ENCODE measurements around the gene OPN1MW. TPM values are rescaled to one million over a fixed set of nuclear protein-coding genes. Genes with fewer than 3 reads are reported as not detected.
"Not testable (repeated sequence)": the region's sequence is repeated elsewhere in the genome, so short reads cannot be mapped to it uniquely, and the experiment has no call there.

The OPN1MW gene
- total and polyA plus RNA-seq, 7 experiments from 2014 or later: not detected

DNA sequence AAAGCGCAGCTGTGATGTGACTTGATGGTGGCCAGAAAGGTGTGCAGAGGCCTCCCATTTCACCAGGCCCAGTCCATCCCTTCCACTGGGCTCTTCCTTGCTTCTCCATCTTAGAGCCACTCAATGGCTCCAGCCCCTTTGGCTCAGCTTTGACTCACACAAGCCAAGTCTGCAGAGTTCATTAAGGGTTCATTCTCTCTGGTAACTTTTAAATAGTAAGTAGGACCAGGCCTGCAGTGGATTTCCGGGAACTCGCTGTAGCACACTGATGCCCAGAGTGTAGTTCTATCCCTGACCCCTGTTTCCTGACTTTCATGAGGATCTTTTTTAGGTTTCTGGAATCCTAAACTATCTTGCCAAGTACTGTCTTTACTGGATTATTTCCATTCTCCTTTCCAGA lies 49.0 kb downstream of the OPN1MW start:
- H3K27ac Mint-ChIP-seq; H3K36me3 ChIP-seq (ENCODE audit: control insufficient read depth in 2 of 3, insufficient read depth in 3 of 3, low read length in 3 of 3); H3K9me3 Mint-ChIP-seq; H3K27ac ChIP-seq (ENCODE audit: low read depth, low read length); intact Hi-C loops (cut with micrococcal nuclease); POLR2A ChIA-PET; ATAC-seq; H3K4me1 Mint-ChIP-seq; H3K4me3 ChIP-seq (ENCODE audit: low read length); H3K4me1 ChIP-seq (ENCODE audit: control insufficient read depth in 2 of 2, insufficient read depth in 2 of 2, low read length in 2 of 2); CTCF ChIA-PET; H3K9me3 ChIP-seq (ENCODE audit: control insufficient read depth in 2 of 3, low read length in 3 of 3); H3K27me3 Mint-ChIP-seq; DNase-seq; H3K4me3 Mint-ChIP-seq; H3K36me3 Mint-ChIP-seq; H3K27me3 ChIP-seq (ENCODE audit: control insufficient read depth in 2 of 2, insufficient read depth in 2 of 2, low read length in 2 of 2): not testable (repeated sequence)

DNA sequence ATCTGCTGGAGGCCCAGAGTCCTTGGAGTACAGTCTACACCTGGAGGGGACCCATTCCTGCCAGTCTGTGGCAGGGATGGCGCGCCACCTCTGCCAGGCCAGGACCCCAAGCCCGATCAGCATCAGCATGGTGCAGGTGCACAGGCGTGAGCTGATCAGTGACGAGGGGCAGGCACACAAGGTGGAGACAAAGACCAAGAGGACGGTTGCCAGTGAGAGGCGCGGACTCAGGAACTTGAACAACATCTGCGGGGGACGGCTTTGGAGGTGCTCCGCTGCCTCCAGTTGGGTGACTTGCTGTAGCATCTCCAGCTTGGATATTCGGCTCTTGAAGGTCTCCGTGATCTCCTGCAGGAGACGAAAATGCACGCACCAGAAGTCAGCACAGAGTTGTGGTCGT lies 51.2 kb downstream of the OPN1MW start:
- DNase-seq; H3K27me3 Mint-ChIP-seq; H3K36me3 Mint-ChIP-seq; ATAC-seq; H3K4me1 ChIP-seq (ENCODE audit: control insufficient read depth in 2 of 2, insufficient read depth in 2 of 2, low read length in 2 of 2); H3K4me3 Mint-ChIP-seq; H3K27ac ChIP-seq (ENCODE audit: low read depth, low read length); H3K4me1 Mint-ChIP-seq; H3K9me3 ChIP-seq (ENCODE audit: control insufficient read depth in 2 of 3, low read length in 3 of 3); POLR2A ChIA-PET; H3K4me3 ChIP-seq (ENCODE audit: low read length); H3K27ac Mint-ChIP-seq; H3K27me3 ChIP-seq (ENCODE audit: control insufficient read depth in 2 of 2, insufficient read depth in 2 of 2, low read length in 2 of 2); H3K36me3 ChIP-seq (ENCODE audit: control insufficient read depth in 2 of 3, insufficient read depth in 3 of 3, low read length in 3 of 3); intact Hi-C loops (cut with micrococcal nuclease); CTCF ChIA-PET; H3K9me3 Mint-ChIP-seq: not testable (repeated sequence)

DNA sequence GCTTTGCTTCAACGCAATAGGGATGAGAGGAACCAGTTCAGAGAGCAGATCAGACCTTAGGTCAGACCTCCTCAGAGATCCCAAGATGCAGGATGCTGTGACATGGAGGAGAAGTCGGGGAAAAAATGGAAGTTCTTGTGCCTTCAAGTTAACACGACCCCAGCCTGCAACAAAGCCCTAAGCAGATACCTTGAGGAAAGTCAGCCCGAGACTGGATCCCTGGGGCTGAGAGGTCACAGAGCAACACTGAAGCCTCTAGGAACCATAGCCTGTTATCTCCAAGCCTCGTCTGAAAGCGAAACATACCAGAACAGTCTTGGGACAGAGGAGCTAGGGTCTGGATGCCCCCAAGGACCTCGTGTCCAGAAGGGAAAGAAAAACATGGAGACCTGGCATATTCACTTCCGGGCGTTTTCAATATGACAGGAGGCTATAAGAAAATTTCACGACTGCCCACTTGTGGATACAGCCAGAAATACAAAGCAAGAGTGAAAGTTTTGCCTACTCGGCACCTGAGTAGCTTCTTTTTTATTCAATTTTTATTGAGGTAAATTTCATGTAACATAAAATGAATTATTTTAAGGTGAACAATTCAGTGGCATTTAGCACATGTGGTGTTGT lies 56.7 kb downstream of the OPN1MW start:
- H3K4me3 ChIP-seq (ENCODE audit: low read length); H3K4me3 Mint-ChIP-seq; CTCF ChIA-PET; H3K4me1 ChIP-seq (ENCODE audit: control insufficient read depth in 2 of 2, insufficient read depth in 2 of 2, low read length in 2 of 2); POLR2A ChIA-PET; H3K27me3 Mint-ChIP-seq; H3K4me1 Mint-ChIP-seq; H3K36me3 Mint-ChIP-seq; intact Hi-C loops (cut with micrococcal nuclease); H3K27ac ChIP-seq (ENCODE audit: low read depth, low read length); H3K9me3 ChIP-seq (ENCODE audit: control insufficient read depth in 2 of 3, low read length in 3 of 3); H3K9me3 Mint-ChIP-seq; DNase-seq; H3K27ac Mint-ChIP-seq; ATAC-seq; H3K27me3 ChIP-seq (ENCODE audit: control insufficient read depth in 2 of 2, insufficient read depth in 2 of 2, low read length in 2 of 2); H3K36me3 ChIP-seq (ENCODE audit: control insufficient read depth in 2 of 3, insufficient read depth in 3 of 3, low read length in 3 of 3): not testable (repeated sequence)

DNA sequence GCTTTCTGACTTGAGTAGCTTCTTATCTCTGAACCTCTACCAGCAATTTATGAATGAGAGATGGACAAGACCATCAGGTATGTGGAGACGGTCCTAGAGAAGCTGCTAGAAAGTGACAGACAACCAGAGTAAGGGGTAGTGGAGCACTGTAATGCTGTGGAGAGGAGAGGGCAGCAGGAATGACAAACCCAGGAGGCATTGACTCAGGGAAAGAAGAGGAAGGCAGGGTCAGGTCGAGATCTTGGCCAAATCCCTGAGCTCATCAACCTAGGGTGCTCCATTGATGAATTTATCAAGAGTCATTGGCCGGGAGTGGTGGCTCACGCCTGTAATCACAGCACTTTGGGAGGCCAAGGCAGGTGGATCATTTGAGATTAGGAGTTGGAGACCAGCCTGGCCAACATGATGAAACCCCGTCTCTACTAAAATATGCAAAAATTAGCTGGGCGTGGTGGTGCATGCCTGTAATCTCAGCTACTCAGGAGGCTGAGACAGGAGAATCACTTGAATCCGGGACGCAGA lies 57.6 kb downstream of the OPN1MW start:
- H3K4me3 Mint-ChIP-seq; H3K36me3 ChIP-seq (ENCODE audit: control insufficient read depth in 2 of 3, insufficient read depth in 3 of 3, low read length in 3 of 3); H3K36me3 Mint-ChIP-seq; H3K27me3 ChIP-seq (ENCODE audit: control insufficient read depth in 2 of 2, insufficient read depth in 2 of 2, low read length in 2 of 2); DNase-seq; H3K9me3 Mint-ChIP-seq; intact Hi-C loops (cut with micrococcal nuclease); H3K4me1 Mint-ChIP-seq; H3K27me3 Mint-ChIP-seq; H3K27ac Mint-ChIP-seq; CTCF ChIA-PET; H3K27ac ChIP-seq (ENCODE audit: low read depth, low read length); H3K4me1 ChIP-seq (ENCODE audit: control insufficient read depth in 2 of 2, insufficient read depth in 2 of 2, low read length in 2 of 2); H3K9me3 ChIP-seq (ENCODE audit: control insufficient read depth in 2 of 3, low read length in 3 of 3); H3K4me3 ChIP-seq (ENCODE audit: low read length); ATAC-seq; POLR2A ChIA-PET: not testable (repeated sequence)

Other genes with a start within 250 kb of the OPN1MW start
- gene NAA10, start 247.6 kb upstream of the OPN1MW start, total RNA-seq: 10 to 100 TPM; 45.2 to 79.7 (median 75.6) TPM
- gene NAA10, start 247.6 kb upstream of the OPN1MW start, polyA plus RNA-seq: 10 to 100 TPM; 37.6 to 47.2 TPM
- gene RENBP, start 238.0 kb upstream of the OPN1MW start, total RNA-seq: 10 to 100 TPM; 14.8 to 32.7 (median 27.7) TPM
- gene RENBP, start 238.0 kb upstream of the OPN1MW start, polyA plus RNA-seq: 1 to 10 TPM in 1 of 2 donors, under 1 TPM in 1; 0.47 to 1.3 TPM
- 100 to 1,000 TPM in 1 of 5 experiments, 10 to 100 TPM in 4; 52.3 to 106 (median 67.2) TPM for gene HCFC1, start 210.8 kb upstream of the OPN1MW start, total RNA-seq
- gene HCFC1, start 210.8 kb upstream of the OPN1MW start, polyA plus RNA-seq: 10 to 100 TPM in 1 of 2 donors, 1 to 10 TPM in 1; 6.6 to 15.0 TPM
- gene TMEM187, start 209.8 kb upstream of the OPN1MW start, total RNA-seq: 10 to 100 TPM in 2 of 5 experiments, 1 to 10 TPM in 3; 1.4 to 13.4 (median 7.1) TPM
- 10 to 100 TPM in 1 of 2 donors, 1 to 10 TPM in 1; 10.0 to 22.7 TPM for gene TMEM187, start 209.8 kb upstream of the OPN1MW start, polyA plus RNA-seq
- gene IRAK1, start 162.7 kb upstream of the OPN1MW start, total RNA-seq: 100 to 1,000 TPM in 2 of 5 experiments, 10 to 100 TPM in 3; 50.6 to 120 (median 61.6) TPM
- gene IRAK1, start 162.7 kb upstream of the OPN1MW start, polyA plus RNA-seq: 10 to 100 TPM; 20.0 to 47.2 TPM
- 100 to 1,000 TPM in 3 of 5 experiments, 10 to 100 TPM in 2; 72.7 to 155 (median 103) TPM for gene MECP2, start 84.9 kb upstream of the OPN1MW start, total RNA-seq
- 10 to 100 TPM; 12.1 to 22.5 TPM for gene MECP2, start 84.9 kb upstream of the OPN1MW start, polyA plus RNA-seq
- not detected for gene OPN1LW, start 38.4 kb upstream of the OPN1MW start, total RNA-seq
- gene OPN1LW, start 38.4 kb upstream of the OPN1MW start, polyA plus RNA-seq: not detected
- gene OPN1MW2, start 37.2 kb downstream of the OPN1MW start, total RNA-seq: not detected
- not detected for gene OPN1MW2, start 37.2 kb downstream of the OPN1MW start, polyA plus RNA-seq
- gene OPN1MW3, start 75.0 kb downstream of the OPN1MW start, total RNA-seq: not detected
- gene OPN1MW3, start 75.0 kb downstream of the OPN1MW start, polyA plus RNA-seq: not detected
- not detected for gene TEX28, start 112.5 kb downstream of the OPN1MW start, total RNA-seq
- gene TEX28, start 112.5 kb downstream of the OPN1MW start, polyA plus RNA-seq: not detected
- gene TKTL1, start 113.2 kb downstream of the OPN1MW start, total RNA-seq: 1 to 10 TPM in 4 of 5 experiments, under 1 TPM in 1; 0.58 to 4.7 (median 3.2) TPM
- gene TKTL1, start 113.2 kb downstream of the OPN1MW start, polyA plus RNA-seq: 10 to 100 TPM; 35.7 to 47.7 TPM
- gene FLNA, start 192.0 kb downstream of the OPN1MW start, total RNA-seq: 1,000 to 10,000 TPM in 2 of 5 experiments, 100 to 1,000 TPM in 3; 440 to 1,423 (median 604) TPM
- 100 to 1,000 TPM in 1 of 2 donors, 10 to 100 TPM in 1; 96.0 to 333 TPM for gene FLNA, start 192.0 kb downstream of the OPN1MW start, polyA plus RNA-seq
- gene EMD, start 196.7 kb downstream of the OPN1MW start, total RNA-seq: 100 to 1,000 TPM in 2 of 5 experiments, 10 to 100 TPM in 3; 53.5 to 141 (median 89.9) TPM
- gene EMD, start 196.7 kb downstream of the OPN1MW start, polyA plus RNA-seq: 10 to 100 TPM; 31.5 to 34.6 TPM
- 1,000 to 10,000 TPM; 2,926 to 5,130 (median 5,063) TPM for gene RPL10, start 215.8 kb downstream of the OPN1MW start, total RNA-seq
- 1,000 to 10,000 TPM; 6,302 to 7,439 TPM for gene RPL10, start 215.8 kb downstream of the OPN1MW start, polyA plus RNA-seq
- 10 to 100 TPM; 18.4 to 31.1 (median 21.7) TPM for gene DNASE1L1, start 226.7 kb downstream of the OPN1MW start, total RNA-seq
- 10 to 100 TPM; 11.1 to 19.6 TPM for gene DNASE1L1, start 226.7 kb downstream of the OPN1MW start, polyA plus RNA-seq
- 100 to 1,000 TPM in 3 of 5 experiments, 10 to 100 TPM in 2; 90.9 to 130 (median 108) TPM for gene TAFAZZIN, start 228.9 kb downstream of the OPN1MW start, total RNA-seq
- 10 to 100 TPM; 40.4 to 46.4 TPM for gene TAFAZZIN, start 228.9 kb downstream of the OPN1MW start, polyA plus RNA-seq
- gene ATP6AP1, start 246.1 kb downstream of the OPN1MW start, total RNA-seq: 10 to 100 TPM; 37.8 to 63.3 (median 51.1) TPM
- gene ATP6AP1, start 246.1 kb downstream of the OPN1MW start, polyA plus RNA-seq: 100 to 1,000 TPM; 100 to 118 TPM

All from naive thymus-derived CD4-positive, alpha-beta T cell (primary cell).